GM19043 (cell line): ENCODE results near the gene HOXC11.

ENCODE experiments used
- ATAC-seq: cut with Tn5 transposase; IDR thresholded peaks from one replicate; pipeline ENCODE4 v1.9.1; 2021; ENCODE audit warnings: low read depth; ENCODE audit not compliant: unreplicated experiment

Gene HOXC11

GRCh38 chr12:54006559-54007220 lies 33.8 kb downstream of the HOXC11 start:
- no peak for ATAC-seq

GRCh38 chr12:54007538-54008259 lies 34.8 kb downstream of the HOXC11 start:
- ATAC-seq, result no peak

- no peak for ATAC-seq
Observed at GRCh38 chr12:54008260-54008552, 35.3 kb downstream of the HOXC11 start.

- no peak for ATAC-seq
Observed at GRCh38 chr12:54009171-54010052, 36.5 kb downstream of the HOXC11 start.

GRCh38 chr12:54010053-54010971 lies 37.4 kb downstream of the HOXC11 start:
- ATAC-seq, result no peak

GRCh38 chr12:54010972-54011664 lies 38.2 kb downstream of the HOXC11 start:
- no peak for ATAC-seq

GRCh38 chr12:54011665-54012532 lies 39.0 kb downstream of the HOXC11 start:
- ATAC-seq, result no peak

- ATAC-seq, result no peak
Observed at GRCh38 chr12:54012631-54013409, 39.9 kb downstream of the HOXC11 start.

- ATAC-seq, result no peak
Observed at GRCh38 chr12:54014377-54015017, 41.6 kb downstream of the HOXC11 start.

GRCh38 chr12:54015018-54015931 lies 42.3 kb downstream of the HOXC11 start:
- no peak for ATAC-seq

GRCh38 chr12:54016051-54016450 lies 43.1 kb downstream of the HOXC11 start:
- no peak for ATAC-seq

- no peak for ATAC-seq
Observed at GRCh38 chr12:54016478-54016964, 43.6 kb downstream of the HOXC11 start.

GRCh38 chr12:54017027-54017788 lies 44.3 kb downstream of the HOXC11 start:
- ATAC-seq, result peak; percentile 24

- ATAC-seq, result peak; percentile 74
Observed at GRCh38 chr12:54017878-54018467, 45.0 kb downstream of the HOXC11 start.

- ATAC-seq, result no peak
Observed at GRCh38 chr12:54018468-54018984, 45.6 kb downstream of the HOXC11 start.
